Measurements from ENCODE around the gene GPR42.
"Not testable (repeated sequence)": the region's sequence is repeated elsewhere in the genome, so short reads cannot be mapped to it uniquely, and the experiment has no call there.

Gene GPR42

GRCh38 chr19:35397064-35397463 lies 26.2 kb downstream of the GPR42 start:
- DNase-seq = no peak

DNA sequence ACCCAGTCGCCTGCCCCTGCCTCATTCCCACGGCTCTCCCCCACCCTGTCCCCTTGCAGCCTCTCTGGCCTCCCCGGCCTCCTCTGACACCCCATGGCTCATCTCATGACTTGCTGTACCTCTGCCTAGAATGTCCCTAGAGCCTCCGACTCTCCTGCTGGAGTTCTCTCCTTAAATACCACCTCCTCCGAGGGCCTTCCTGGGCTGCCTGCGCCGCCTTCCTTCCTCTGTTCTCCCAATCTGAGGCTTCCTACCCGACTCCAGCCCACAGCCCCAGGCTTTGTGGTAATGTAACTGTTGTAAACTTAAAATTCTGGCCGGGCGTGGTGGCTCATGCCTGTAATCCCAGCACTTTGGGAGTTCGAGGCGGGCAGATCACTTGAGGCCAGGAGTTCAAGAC lies 27.7 kb downstream of the GPR42 start:
- DNase-seq = no peak

- DNase-seq = no peak
These were observed 28.4 kb downstream of the GPR42 start for GRCh38 chr19:35399231-35399630.

DNA sequence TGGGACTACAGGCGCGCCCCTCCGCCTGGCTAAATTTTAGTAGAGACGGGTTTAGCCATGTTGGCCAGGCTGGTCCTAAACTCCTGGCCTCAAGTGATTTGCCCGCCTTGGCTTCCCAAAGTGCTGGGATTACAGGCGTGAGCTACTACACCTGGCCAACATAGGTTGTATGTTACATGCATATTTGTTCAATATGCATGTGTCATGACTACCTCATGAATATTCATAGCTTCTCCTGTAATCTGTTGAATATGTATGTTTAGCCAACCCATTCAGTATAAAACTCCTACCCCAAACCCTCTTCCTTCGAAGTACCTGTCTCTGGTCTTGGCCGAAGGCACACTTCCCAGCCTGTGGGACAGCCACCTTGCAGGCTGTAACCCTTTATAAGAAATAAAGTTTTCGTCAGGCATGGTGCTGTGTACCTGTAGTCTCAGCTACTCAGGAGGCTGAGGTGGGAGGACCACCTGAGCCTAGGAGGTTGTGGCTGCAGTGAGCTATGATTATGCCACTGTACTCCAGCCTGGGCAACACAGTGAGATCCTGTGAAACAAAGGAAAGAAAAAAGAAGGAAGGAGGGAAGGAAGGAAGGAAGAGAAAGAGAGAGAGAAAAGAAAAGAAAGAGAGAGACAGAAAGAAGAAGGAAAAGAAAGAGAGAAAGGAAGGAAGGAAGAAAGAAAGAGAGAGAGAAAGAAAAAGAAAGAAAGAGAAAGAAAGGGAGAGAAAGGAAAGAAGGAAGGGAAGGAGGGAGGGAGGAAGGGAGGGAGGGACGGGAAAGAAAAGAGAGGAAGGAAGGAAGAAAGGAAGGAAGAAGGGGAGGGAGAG lies 29.3 kb downstream of the GPR42 start:
- DNase-seq = no peak

GRCh38 chr19:35400773-35401100 lies 29.9 kb downstream of the GPR42 start:
- no peak for DNase-seq

- not testable (repeated sequence) for DNase-seq
These were observed 30.5 kb downstream of the GPR42 start for GRCh38 chr19:35401416-35401815.

DNA sequence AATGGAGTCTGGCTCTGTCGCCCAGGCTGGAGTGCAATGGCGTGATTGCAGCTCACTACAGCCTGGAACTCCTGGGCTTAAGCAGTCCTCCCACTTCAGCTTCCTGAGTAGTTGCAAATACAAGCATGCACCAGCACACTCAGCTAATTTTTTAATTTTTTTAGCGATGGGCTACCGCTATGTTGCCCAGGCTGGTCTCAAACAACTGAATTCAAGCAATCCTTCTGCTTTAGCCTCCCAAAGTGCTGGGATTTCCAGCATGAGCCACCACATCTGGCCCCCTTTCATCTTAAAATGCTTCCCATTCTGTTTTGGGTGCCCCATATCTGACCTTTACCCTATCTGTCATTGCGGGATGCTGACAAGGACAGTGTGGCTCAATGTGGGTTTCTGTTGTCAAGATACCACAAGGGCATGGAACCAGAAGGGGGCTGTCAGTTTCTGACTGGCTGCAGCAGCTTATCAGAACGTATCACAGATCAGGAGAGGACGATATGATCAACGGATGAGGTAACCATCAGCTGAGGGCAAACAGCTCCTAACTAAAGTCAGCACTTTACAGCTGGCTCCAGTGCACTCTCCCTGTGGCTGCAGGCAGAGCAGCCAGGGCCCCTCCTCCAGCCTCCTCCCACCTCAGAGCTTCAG lies 32.4 kb downstream of the GPR42 start:
- no peak for DNase-seq

GRCh38 chr19:35404879-35405622 lies 34.2 kb downstream of the GPR42 start:
- DNase-seq = no peak

DNA sequence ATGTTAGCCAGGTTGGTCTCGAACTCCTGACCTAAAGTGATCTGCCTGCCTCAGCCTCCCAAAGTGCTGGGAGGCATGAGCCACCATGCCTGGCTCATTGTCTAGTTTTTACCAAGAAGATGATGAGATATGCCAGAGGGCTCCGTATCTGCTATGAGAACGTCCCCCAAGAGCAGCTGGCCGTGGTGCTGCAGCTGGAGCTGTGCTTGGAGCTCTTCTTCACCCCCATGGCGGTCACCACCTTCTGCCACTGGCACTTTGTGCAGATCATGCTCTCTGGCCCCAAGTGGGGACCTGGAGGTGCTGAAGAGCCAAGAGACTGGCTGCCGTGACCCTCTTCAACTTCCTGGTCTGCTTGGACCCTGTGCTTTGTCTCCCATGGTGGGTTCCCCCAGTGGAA lies 36.8 kb downstream of the GPR42 start:
- no peak for DNase-seq

- DNase-seq = no peak
These were observed 37.7 kb downstream of the GPR42 start for GRCh38 chr19:35408284-35409171.

- DNase-seq = no peak
These were observed 38.3 kb downstream of the GPR42 start for GRCh38 chr19:35409191-35409590.

- no peak for DNase-seq
These were observed 39.6 kb downstream of the GPR42 start for GRCh38 chr19:35410487-35410886.

DNA sequence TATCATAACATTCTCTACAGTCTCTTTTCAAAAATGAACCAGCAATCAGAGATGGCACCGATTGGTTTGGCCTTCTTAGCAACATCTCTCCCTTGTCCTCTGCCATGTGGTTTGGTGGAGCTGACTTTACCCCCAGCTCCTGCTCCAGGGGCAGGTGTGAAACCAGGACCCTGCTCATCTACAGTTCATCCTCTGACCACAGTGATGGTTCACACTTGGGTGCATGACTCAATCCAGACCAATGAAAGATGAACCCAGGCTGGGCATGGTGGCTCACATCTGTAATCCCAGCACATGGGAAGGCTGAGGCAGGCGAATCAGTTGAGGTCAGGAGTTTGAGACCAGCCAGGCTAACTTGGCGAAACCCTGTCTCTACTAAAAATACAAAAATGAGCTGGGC lies 43.6 kb downstream of the GPR42 start:
- no peak for DNase-seq

GRCh38 chr19:35416331-35416730 lies 45.5 kb downstream of the GPR42 start:
- DNase-seq = no peak

DNA sequence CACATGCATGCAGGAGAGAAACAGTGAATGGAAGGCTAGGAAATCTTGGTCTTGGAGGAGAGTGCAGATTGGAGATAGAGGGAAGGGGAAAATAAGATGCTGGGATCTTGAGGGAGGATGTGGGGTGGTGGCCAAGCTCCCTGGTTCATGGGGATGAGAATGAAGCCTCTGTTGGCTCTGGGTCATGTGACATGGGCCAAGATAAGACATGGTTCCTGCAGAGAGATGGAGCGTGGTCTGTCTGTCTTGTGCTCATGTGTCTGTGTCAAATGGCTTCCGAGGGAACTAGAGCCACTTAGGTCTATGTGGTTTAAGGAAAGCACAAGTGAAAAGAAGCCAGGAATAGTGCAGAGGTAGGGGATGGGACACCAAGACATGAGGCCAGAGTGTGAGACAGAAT lies 46.4 kb downstream of the GPR42 start:
- no peak for DNase-seq

DNA sequence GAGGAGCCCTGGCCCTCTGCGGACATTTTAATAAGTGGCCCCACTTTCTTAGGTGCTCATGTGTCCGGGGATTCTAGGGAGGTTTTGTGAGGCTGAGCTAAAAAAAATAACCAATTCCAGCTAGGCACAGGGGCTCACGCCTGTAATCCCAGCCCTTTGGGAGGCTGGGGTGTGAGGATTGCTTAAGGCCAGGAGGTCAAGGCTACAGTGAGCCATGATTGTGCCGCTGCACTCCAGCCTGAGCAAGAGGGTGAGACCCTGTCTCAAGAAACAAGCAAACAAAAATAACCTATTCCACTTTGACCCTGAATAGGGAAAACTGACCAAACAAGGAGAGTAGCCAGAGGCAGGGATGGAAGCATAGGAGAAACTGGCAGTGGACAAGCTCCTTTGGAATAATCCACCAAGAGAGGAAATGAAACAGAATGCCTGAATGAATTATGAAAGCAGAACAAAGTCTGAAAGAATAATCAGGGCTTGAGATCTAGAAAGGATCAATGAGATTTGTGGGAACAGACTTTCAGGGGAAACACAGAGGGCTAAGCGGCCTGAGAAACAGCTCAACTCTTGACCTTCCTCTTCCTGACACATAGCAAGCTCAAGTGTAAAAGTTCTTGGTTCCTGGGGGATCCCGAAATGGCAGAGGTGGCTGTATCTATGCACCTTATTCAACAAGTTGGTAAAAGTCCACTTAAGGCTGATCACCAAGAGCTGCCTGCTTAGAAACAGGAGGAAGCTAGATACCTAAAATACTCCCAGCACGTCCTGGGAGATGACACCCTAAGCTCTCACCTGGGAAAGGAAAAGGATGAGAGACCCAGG lies 47.1 kb downstream of the GPR42 start:
- DNase-seq = no peak

GRCh38 chr19:35419046-35419445 lies 48.2 kb downstream of the GPR42 start:
- DNase-seq = no peak

- DNase-seq = no peak
These were observed 48.9 kb downstream of the GPR42 start for GRCh38 chr19:35419805-35420204.

GRCh38 chr19:35421362-35421761 lies 50.5 kb downstream of the GPR42 start:
- no peak for DNase-seq

Data from 8988T (cell line).